ENCODE measurements around the gene CPB2.

- TF ChIP-seq, protein P1, sequence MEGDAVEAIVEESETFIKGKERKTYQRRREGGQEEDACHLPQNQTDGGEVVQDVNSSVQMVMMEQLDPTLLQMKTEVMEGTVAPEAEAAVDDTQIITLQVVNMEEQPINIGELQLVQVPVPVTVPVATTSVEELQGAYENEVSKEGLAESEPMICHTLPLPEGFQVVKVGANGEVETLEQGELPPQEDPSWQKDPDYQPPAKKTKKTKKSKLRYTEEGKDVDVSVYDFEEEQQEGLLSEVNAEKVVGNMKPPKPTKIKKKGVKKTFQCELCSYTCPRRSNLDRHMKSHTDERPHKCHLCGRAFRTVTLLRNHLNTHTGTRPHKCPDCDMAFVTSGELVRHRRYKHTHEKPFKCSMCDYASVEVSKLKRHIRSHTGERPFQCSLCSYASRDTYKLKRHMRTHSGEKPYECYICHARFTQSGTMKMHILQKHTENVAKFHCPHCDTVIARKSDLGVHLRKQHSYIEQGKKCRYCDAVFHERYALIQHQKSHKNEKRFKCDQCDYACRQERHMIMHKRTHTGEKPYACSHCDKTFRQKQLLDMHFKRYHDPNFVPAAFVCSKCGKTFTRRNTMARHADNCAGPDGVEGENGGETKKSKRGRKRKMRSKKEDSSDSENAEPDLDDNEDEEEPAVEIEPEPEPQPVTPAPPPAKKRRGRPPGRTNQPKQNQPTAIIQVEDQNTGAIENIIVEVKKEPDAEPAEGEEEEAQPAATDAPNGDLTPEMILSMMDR (IDR thresholded peaks at IDR 0.05), result no peak
- TF ChIP-seq POLR2A (IDR thresholded peaks at IDR 0.05), result no peak
These were observed 63.4 kb downstream of the CPB2 start for GRCh38 chr13:46041419-46041839.

Data from testis (tissue), 2 donors.